Stimulated activated CD4-positive, alpha-beta T cell treated with anti-CD3 and anti-CD28 coated beads, Interleukin-4, amount 100 ng/mL, for 4 hours (primary cell): ENCODE data around the gene ERC1.
A peak's percentile ranks its signal among the peaks of the same experiment; 100 is the strongest.
"Not testable (repeated sequence)": the region's sequence is repeated elsewhere in the genome, so short reads cannot be mapped to it uniquely, and the experiment has no call there.

Experiments used
- DNase-seq, 2 experiments: peaks; one replicate each; pipeline ENCODE4 v3.0.0-alpha.2; 2020

Gene ERC1

DNA sequence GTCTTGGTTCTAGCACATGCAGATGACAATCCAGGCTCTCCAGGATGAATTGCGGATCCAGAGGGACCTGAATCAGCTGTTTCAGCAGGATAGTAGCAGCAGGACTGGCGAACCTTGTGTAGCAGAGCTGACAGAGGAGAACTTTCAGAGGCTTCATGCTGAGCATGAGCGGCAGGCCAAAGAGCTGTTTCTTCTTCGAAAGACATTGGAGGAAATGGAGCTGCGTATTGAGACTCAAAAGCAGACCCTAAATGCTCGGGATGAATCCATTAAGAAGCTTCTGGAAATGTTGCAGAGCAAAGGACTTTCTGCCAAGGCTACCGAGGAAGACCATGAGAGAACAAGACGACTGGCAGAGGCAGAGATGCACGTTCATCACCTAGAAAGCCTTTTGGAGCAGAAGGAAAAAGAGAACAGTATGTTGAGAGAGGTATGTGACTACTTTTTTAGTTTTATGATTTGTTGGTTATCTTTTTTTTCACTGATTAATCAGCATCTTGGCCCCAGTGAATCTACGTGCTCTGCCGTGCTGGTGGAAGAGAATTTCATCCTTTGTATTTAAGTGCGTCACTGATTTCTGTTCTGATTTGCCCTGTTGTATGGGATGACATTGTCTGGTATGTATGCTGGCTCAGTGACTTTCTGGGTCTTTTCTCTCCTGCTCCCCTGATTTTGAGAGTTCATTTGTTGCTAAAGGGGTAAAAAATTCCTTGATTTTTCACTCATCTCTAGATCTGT, 92.3 kb downstream of the ERC1 start:
- no peak for DNase-seq

DNA sequence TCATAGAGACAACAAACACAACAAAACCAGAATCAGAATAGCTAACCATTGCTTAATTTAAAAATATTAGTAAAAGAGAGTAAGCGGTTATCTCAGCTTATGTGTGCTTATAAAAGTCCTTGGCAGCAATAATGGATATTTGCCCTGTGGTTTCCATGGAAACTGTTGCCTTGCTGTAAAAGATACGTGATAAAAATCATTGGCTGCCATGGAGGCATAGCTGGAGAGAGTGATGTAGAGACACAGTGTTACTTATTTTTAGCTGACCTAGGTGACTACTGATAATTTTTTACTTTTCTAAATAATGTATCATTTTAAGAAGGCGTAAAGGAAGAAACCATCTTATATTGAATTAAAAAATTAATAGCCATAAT, 92.9 kb downstream of the ERC1 start:
- DNase-seq = no peak

DNA sequence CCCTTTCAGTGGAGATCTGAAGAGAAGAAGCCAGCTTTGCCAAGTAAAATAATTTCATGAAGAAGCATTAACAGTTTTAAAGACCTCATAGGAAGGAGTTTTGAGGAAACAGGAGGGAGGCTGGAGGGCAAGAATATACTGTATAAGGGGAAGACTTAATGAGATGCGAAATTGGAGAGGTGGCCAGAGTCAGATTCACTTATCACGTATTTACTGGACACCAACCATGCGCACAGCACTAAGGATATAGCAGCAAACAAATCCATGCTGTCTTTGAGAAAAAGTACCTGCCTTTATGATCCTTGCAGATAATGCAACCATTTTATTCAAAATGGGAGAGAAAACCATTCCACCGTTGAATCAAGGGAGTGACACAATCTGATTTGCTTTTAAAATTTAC, 100.3 kb downstream of the ERC1 start:
- DNase-seq = no peak

DNA sequence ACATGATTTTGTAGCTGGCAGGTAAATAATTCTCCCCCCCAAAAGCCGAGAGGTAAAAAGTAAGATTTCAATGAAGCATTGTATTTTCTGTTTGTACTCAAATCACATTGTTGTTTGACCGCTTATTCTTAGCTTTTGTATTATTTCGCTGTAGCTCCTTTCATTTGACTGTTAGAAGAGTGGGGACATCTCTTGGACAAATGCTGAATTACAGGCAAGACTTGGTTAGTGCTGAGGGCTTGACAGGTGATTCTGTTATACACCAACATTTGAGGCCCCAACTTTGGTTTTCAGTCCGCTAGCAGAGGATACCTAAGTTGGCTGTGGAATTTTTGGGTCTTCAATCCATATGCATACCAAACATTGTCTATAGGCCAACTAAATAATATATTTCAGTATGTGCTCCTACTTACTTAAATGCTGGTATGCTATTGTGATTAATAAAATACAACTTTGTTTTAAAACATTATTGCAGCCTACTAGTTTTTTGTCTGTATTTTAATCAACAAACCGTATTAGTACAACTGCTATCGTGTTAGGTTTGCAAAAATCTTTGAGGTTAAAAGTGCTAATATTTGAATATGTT, 102.2 kb downstream of the ERC1 start:
- DNase-seq = no peak

DNA sequence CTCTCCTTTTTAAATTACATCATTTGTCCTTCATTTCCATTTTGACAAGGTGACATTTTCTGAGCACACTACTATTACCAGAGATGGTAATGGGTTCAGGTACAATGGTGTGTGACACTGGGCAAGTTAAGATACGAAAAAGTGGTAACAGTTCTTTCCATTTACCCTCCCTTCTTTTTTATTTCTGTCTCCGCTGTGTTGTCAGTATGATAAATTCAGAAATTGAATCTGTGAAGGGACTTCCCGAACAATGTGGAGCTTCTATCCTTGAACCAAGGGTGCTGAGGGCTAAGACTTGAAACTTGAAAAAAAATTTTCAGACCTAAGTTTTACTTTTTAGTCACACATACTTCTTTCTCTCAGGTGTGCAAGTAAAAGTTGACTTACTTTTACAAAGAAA, 103.7 kb downstream of the ERC1 start:
- DNase-seq = no peak

DNA sequence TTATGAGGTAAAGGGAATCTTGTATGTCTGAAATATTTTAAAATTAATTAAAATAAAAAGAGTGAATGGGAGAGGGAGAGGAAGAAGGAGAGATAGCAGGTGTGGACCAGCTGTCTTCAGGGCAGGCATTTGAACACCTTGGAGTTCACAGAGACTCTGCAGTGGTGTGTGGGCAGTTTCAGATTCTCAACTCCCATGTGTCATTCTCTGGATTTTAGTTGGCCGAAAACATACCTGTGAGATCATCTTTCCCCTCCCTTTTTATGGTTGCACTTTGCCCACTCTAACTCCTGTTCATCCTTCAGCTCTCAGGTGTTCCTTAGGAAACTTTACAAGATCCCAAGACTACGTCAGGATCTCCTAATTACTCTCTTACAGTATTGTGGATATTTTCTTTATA, 108.1 kb downstream of the ERC1 start:
- DNase-seq = no peak

DNA sequence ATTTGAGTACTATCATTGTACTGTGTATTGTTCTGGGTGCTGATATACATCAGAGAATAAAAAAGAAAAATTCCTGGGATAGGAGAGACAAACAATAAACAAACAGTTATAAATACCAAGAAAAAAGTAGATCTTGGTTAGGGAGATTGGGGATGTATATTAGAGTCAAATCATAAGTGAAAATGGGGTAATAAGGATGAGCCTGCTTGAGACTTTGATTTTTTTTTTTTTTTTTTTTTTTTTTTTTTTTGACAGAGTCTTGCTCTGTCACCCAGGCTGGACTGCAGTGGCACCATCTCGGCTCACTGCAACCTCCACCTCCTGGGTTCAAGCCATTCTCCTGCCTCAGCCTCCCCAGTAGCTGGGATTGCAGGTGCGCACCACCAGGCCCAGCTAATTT, 108.6 kb downstream of the ERC1 start:
- DNase-seq = not testable (repeated sequence)

DNA sequence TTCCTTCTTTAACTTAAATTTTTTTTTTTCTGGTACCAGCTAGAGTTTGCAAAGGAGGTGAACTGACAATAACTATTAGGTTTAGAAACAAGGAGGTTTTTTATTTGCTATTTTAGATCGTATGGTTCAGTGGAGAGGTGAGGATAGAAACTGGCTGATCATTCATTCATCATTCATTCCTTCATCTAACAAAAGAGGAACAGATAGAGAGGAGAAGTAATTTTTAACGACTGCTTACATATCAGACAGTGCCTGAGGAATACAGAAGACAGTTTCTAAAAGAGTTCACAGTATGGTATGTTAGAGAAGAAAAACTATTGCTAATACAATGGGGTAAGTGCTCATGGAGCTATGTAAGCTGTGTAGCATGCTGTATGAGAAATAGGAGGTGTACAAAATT, 111.1 kb downstream of the ERC1 start:
- DNase-seq = no peak

DNA sequence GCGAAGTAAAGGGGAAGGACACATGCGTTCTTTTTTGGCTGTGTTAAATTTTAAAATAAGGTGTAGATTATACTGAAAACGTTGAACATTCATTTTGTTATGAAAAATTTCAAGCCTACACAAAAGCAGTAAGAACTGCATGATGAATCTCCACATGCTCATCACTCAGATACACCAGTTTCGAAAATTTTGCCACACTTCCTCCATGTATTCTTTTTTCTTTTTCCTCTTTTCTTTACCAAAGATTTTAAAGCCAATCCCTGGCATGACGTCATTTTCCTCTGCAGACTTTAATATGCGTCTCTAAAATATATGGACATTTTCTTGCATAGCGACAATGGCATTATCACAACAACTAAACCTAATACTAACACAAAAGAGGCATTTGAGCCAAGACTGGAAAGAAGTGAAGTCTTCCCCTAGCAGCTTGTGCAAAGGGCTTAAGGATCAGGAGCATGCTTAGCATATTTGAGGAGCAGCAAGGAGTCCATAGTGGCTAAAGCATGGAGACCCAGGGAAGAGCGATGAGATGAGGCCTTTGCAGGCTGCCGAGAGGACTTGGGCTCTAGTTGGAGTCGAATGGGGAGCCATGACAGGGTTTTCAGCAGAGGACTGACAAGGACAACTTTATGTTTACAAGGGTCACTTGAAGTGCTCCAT, 111.9 kb downstream of the ERC1 start:
- no peak for DNase-seq

DNA sequence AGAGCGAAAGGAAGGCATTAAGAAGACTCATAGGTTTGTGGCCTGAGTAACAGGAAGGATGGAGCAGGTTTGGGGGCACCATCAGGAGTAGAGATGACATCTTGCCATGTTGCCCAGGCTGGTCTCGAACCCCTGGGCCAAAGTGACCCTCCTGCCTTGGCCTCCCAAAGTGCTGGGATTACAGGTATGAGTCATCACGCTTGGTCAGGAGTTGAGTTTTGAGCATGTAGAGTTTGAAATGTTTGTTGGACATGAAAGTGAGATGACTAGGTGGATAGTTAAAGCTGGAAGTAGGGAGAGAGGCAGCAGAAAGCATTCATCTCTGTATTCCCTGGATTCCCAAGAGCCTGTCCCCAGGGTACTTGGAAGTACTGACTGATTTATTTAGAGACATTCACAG, 112.6 kb downstream of the ERC1 start:
- DNase-seq = no peak

DNA sequence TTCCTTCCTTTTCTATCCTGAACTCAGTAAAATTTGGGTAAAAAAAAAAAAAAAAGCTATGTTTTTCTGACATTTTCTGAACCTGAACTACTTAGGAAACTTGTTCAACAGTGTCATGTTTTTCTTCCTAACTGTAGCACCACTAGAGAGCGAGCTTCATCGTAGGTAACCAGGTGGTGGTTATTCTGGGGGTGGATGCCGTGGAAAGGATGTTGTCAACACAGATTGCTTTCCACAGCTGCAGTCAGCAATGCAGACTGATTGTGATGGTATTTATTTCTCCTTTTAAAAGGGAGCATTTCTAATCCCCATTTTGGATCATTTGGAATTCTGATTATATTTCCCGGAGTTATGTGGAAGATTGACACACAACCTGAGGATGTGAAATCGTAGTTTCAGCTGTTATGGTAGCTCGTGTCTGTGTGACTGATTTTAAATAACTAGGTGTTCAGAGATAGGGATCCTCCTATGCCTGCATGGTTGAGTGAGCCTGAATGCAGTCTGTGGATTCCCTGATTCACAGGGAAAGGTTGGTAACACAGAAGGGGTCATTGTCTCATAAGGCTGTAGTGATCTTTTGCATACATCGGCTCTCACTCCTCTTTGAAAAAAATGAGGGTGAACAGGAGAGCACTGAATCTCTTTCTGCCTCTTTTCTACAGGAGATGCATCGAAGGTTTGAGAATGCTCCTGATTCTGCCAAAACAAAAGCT, 113.2 kb downstream of the ERC1 start:
- no peak for DNase-seq

DNA sequence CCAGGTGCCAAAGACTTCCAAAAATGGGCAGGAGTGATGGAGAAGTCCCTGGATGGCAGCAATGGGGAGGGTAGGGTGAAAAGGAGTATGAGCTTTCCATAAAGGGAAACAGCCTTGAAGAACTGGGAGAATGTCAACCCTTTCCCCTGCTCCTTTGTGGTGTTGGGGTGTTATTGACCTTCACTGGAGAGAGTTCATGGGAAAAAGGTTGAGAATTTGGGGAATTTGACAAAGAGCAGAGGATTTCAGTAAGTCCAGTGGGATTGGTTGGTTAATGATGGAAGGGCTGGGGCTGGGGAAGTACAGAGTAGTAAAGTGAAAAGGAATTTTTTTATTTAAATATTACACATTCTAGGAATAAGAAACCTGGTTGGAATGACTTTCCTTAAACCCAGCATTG, 116.6 kb downstream of the ERC1 start:
- no peak for DNase-seq

DNA sequence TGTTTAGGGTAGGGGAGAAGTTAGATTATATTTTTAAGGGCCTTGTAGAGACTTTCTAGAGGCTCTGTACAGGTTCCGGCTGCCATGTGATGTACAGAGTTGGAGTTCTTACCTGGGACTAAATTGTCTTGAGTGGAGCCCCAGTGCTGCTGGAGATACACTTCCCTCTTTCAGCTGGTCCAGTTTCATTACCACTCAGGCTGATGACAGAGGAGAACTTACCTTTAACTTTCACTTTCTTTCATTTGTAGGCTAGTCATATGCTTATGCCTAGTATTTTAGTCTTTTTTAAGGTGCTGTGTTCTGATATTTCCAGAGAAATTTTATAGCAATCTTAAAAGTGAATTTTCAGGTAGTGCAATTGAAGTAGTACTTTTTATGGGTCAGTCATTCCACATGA, 117.3 kb downstream of the ERC1 start:
- no peak for DNase-seq

DNA sequence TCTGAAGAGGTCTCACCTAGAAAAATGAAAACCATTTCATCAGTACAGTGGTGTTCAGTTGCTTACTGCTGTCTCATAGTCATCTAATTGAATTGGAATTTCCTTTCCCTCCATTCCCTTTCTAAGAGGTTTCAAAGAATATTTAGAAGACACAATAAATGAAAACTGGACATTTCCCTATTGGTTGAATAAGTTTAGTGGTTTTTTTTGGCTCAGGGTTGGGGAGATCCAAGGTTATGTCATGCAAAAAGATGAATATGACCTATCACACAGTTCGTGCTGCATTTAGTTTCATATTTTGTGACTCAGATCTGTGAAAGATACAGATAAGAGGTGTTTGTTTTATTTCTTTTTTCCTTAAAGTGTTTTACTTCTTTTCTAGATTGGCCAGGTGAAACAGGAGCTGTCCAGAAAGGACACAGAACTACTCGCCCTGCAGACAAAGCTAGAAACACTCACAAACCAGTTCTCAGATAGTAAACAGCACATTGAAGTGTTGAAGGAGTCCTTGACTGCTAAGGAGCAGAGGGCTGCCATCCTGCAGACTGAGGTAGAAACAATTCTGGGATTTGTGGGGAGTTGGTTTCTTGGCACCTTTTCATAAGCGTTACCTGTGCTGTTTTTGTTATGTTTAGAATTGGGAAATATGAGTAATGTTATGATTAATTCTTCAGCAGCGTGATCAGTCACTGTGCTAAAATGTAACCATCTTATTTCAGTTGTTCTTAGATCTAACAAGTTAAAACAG, 124.6 kb downstream of the ERC1 start:
- no peak for DNase-seq

DNA sequence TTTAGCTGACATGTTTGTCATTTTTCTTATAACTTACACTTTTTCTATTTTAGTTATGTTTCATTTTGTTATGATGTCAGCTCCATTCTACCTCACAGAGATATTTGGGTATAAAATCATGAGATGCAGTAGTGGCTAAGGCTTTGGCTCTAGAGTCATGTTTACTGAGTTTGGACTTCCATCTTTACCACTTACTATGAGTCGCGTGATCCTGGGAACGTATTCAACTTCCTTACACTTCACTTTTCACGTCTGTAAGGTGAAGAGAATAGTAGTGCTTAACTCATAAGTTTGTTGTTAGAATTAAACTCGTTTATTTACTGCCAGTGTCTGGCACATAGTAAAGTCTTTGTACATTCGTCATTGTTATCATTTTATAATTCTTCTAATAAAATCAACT, 126.3 kb downstream of the ERC1 start:
- no peak for DNase-seq

DNA sequence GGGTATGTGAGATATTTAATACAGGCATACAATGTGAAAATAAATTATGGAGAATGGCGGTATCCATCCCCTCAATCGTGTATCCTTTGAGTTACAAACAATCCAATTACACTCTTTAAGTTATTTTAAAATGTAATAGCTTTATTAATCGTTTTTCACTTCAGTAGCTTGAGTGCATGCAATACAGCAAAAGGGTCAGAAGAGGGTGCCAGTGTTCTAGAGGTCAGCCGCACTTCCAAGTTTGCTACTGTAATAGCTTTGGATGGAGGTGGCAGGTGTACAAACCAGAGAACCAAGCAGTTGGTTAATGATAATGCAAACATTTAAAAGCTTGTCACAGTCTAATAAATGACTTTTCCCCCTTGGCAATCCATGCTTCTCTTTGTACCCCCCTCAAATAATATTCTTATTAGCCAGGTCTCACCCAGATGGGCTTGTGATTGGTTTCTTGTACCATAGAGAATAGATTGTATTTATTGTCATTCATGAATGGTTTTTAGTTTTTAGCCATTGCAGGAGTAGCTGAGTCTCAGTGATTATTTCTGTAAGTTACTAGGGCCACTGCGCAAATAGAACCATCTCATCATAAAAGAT, 127.0 kb downstream of the ERC1 start:
- DNase-seq = peak; percentile 54 to 60

DNA sequence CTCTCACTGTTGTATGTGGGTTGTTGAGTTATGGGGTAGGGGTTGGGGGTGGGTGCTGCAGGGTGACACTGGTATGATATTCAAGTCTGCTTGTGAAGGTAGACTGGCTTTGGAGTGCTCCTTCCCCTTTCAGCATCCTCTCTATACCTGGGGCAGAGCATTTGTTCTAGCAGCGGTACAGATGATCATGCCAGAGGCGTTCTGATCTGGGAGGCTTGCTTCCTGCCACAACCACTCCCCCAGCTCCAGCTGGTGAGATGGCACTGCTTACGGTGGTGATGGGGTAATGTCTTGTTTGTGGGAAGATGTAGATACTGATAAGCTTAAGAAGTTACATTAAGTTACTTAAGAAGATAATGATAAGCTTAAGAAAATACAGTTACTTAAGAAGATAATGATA, 131.8 kb downstream of the ERC1 start:
- DNase-seq = peak in 1 of 2 experiments; percentile 11

DNA sequence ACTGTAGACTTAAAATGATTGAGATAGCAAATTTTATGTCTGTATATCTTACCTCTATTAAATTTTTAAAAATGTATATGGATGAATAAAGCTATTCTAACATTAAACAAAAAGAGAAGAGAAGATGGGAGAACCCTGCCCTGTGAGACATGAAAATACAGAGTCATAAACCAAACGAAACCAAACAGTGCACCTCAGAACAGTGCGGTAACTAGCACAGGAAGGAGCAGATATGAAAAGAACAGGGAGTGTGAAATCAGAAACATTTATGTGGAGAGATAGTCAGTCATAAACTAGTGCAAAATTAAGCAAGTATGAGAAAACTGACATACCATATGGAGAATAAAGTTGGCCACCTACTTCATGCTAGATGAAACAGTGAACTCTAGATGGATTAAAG, 135.1 kb downstream of the ERC1 start:
- DNase-seq = no peak

DNA sequence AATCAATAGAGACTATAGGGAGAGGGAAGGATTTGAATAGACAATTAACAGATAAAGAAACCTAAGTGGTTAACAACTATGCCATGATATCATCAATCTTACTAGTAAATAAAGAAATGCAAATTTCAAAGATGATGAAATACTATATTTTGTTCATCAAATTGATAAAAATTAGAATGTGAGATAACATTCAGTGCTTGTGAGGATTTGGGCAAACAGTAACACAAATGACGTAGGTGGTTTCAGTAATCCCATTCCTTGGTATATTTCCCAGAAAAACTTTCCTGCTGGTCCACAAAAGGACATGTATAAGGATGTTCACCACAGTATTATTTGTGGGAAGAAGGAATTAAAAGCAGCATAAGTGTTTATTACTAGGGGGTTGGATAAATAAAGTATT, 136.0 kb downstream of the ERC1 start:
- no peak for DNase-seq

DNA sequence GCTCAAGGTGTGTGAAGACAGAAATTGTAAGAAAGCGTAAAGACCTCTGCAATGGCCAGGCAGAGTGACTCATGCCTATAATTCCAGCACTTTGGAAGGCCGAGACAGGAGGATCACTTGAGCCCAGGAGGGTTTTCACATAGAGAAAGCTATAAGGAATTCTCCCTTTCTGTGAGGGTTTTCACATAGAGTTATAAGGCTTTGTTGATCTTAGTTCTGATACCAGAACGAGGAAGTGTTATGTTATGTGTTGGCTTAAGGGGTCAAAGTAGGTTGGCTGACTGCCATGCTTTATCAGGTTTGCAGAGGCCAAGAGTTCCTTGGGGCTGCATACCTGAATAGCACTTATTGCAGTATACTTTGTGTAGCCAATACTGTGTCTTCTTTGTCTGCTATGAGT, 139.1 kb downstream of the ERC1 start:
- no peak for DNase-seq

DNA sequence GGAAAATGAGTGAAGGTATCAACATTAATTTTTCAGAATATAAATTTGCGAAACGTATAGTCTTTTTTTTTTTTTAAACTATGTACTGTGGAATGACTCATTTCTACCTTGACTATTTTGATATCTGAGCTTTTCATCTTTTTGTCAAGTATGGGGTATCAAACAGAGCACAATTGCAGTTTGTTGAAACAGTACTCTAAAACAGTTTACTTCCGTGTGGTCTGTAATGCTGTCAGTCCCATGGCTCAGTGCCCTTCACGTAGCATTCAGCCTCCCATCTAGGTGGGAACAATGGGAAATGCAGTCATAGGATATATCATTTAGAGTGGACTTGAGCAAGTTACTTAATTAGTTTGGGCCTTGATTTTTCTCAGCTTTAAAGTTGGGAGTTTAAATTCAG, 139.5 kb downstream of the ERC1 start:
- DNase-seq = no peak

DNA sequence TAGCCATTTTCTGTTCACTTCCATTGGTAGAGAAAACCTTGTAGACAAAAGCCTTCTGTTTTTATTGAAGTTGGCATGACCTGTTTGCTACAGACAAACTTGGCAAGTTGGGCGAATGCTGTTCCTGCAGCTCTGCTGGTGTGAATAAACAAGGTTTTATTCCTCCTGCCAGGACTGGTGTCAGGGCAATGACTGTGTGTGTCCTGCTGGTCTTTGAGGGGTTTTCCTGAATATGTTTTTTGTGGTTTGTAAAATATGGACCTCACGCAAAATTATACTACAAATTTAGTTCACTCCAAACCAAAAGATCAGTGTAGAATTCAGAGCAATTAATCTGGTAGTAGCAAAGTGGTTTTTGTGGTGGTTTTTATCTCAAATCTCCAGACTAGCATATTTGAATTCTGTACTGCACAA, 140.8 kb downstream of the ERC1 start:
- DNase-seq = no peak

DNA sequence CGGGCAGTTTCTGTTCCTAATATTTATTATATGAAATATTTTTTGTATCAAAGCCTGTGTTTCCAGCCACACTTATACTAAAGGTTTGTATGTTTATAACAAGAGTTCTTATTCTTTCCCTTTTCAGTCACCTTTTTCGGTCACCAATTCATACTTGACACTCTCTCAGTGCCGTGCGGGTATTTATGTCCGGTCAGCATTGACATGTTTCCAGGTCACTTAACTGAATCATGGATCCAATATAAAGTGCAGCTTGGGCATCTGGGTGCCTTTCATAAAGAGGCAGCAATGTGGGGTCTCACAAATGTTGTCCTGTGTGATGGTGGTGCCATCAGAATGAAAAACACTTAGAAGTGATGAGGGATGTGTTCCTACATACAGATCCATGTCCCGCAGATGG, 141.3 kb downstream of the ERC1 start:
- no peak for DNase-seq
